GM21825 (cell line): ENCODE measurements around the gene ODF4.
"Not testable (repeated sequence)": the region's sequence is repeated elsewhere in the genome, so short reads cannot be mapped to it uniquely, and the experiment has no call there.

Source experiments
- ATAC-seq: cut with Tn5 transposase; IDR thresholded peaks from one replicate; pipeline ENCODE4 v1.9.1; 2021; ENCODE audit warnings: mild to moderate bottlenecking, moderate library complexity; ENCODE audit not compliant: unreplicated experiment

The ODF4 gene

GRCh38 chr17:8324923-8325322 is 14.7 kb upstream of the ODF4 start:
- ATAC-seq, result no peak

GRCh38 chr17:8326511-8327302 is 12.9 kb upstream of the ODF4 start:
- ATAC-seq, result no peak

GRCh38 chr17:8327303-8327649 is 12.4 kb upstream of the ODF4 start:
- no peak for ATAC-seq

- no peak for ATAC-seq
Measured at GRCh38 chr17:8332128-8332527, 7.5 kb upstream of the ODF4 start.

- ATAC-seq, result no peak
Measured at GRCh38 chr17:8332688-8333087, 7.0 kb upstream of the ODF4 start.

GRCh38 chr17:8333281-8333680 is 6.4 kb upstream of the ODF4 start:
- ATAC-seq, result no peak

- no peak for ATAC-seq
Measured at GRCh38 chr17:8337802-8338752, 1.6 kb upstream of the ODF4 start.

GRCh38 chr17:8338753-8339140 is 893 bp upstream of the ODF4 start:
- no peak for ATAC-seq

- no peak for ATAC-seq
Measured at GRCh38 chr17:8341456-8341855, 1.8 kb downstream of the ODF4 start.

GRCh38 chr17:8345052-8345690 is 5.5 kb downstream of the ODF4 start:
- no peak for ATAC-seq

- ATAC-seq, result no peak
Measured at GRCh38 chr17:8345951-8346665, 6.5 kb downstream of the ODF4 start.

- not testable (repeated sequence) for ATAC-seq
Measured at GRCh38 chr17:8347001-8347400, 7.4 kb downstream of the ODF4 start.

- ATAC-seq, result no peak
Measured at GRCh38 chr17:8350339-8350738, 10.7 kb downstream of the ODF4 start.

GRCh38 chr17:8353736-8354135 is 14.1 kb downstream of the ODF4 start:
- ATAC-seq, result no peak

- no peak for ATAC-seq
Measured at GRCh38 chr17:8354236-8354635, 14.6 kb downstream of the ODF4 start.

- ATAC-seq, result no peak
Measured at GRCh38 chr17:8357910-8358309, 18.3 kb downstream of the ODF4 start.

- ATAC-seq, result no peak
Measured at GRCh38 chr17:8359769-8360168, 20.1 kb downstream of the ODF4 start.

GRCh38 chr17:8360260-8360659 is 20.6 kb downstream of the ODF4 start:
- ATAC-seq, result no peak

GRCh38 chr17:8360751-8361150 is 21.1 kb downstream of the ODF4 start:
- no peak for ATAC-seq

GRCh38 chr17:8362651-8363332 is 23.2 kb downstream of the ODF4 start:
- ATAC-seq, result no peak
